Keratinocyte (primary cell): ENCODE results near the gene CGB5. TPM values are rescaled to one million over a fixed set of nuclear protein-coding genes. Genes with fewer than 3 reads are reported as not detected.
"Not testable (repeated sequence)": the region's sequence is repeated elsewhere in the genome, so short reads cannot be mapped to it uniquely, and the experiment has no call there.

ENCODE experiments used
- DNase-seq: peaks from one replicate; pipeline ENCODE4 v3.0.0-alpha.2; 2011; ENCODE audit warnings: low read depth, missing footprints, low spot score
- FAIRE-seq: peaks from 2 replicates; lab custom pipeline; 2011; peaks lifted over from hg19 to GRCh38; lab: Jason Lieb, UNC
- H2AFZ ChIP-seq: 2 replicates; pipeline ENCODE4 v1.6.0; 2012; ENCODE audit warnings: low read length, control low read depth, inconsistent platforms; ENCODE audit not compliant: control insufficient read depth
- H3K27ac ChIP-seq: 2 replicates; pipeline ENCODE4 v1.5.1; 2011; ENCODE audit warnings: low read length; ENCODE audit not compliant: control insufficient read depth, insufficient read depth
- H3K27me3 ChIP-seq: 3 replicates; pipeline ENCODE4 v1.6.0; 2011; ENCODE audit warnings: low read length; ENCODE audit not compliant: control insufficient read depth, insufficient read depth; ENCODE audit errors: extremely low read depth
- H3K36me3 ChIP-seq, 2 experiments: 2 replicates in 1 of 2; 3 replicates in 1 of 2; pipeline ENCODE4 v1.5.1; 2011; ENCODE audit warnings: low read length in 2 of 2, mild to moderate bottlenecking in 1 of 2; ENCODE audit not compliant: control insufficient read depth in 2 of 2, insufficient read depth in 2 of 2; ENCODE audit errors: extremely low read depth in 1 of 2
- H3K4me1 ChIP-seq: 3 replicates; pipeline ENCODE4 v1.5.1; 2011; ENCODE audit warnings: low read length; ENCODE audit not compliant: control insufficient read depth, insufficient read depth; ENCODE audit errors: extremely low read depth
- H3K4me2 ChIP-seq: 3 replicates; pipeline ENCODE4 v1.6.0; 2011; ENCODE audit warnings: low read depth, low read length; ENCODE audit not compliant: control insufficient read depth, insufficient read depth; ENCODE audit errors: extremely low read depth
- H3K4me3 ChIP-seq, 3 experiments: fragments of 200-600 bp in 1 of 3; sonication (generic) in 1 of 3; 2 replicates in 2 of 3; 3 replicates in 1 of 3; pipeline ENCODE4 v1.5.1; 2011 to 2016; ENCODE audit warnings: low read length in 3 of 3, mild to moderate bottlenecking in 3 of 3, control low read depth in 2 of 3, inconsistent platforms in 1 of 3, low read depth in 1 of 3, mixed read lengths in 1 of 3, mixed run types in 1 of 3, moderate library complexity in 1 of 3; ENCODE audit not compliant: control insufficient read depth in 2 of 3, insufficient read depth in 2 of 3; ENCODE audit errors: extremely low read depth in 1 of 3
- H3K79me2 ChIP-seq: 2 replicates; pipeline ENCODE4 v1.6.0; 2012; ENCODE audit warnings: low read length; ENCODE audit not compliant: control insufficient read depth, insufficient read depth
- H3K9ac ChIP-seq: 3 replicates; pipeline ENCODE4 v1.6.0; 2011; ENCODE audit warnings: low read length; ENCODE audit not compliant: control insufficient read depth, insufficient read depth; ENCODE audit errors: extremely low read depth
- H3K9me1 ChIP-seq: 3 replicates; pipeline ENCODE4 v1.6.0; 2011; ENCODE audit warnings: low read length; ENCODE audit not compliant: control insufficient read depth, insufficient read depth; ENCODE audit errors: extremely low read depth
- H3K9me3 ChIP-seq: 2 replicates; pipeline ENCODE4 v1.5.1; 2012; ENCODE audit warnings: low read depth, low read length; ENCODE audit not compliant: control insufficient read depth
- H4K20me1 ChIP-seq: 3 replicates; pipeline ENCODE4 v1.6.0; 2011; ENCODE audit warnings: low read length; ENCODE audit not compliant: control insufficient read depth, insufficient read depth; ENCODE audit errors: extremely low read depth
- EZH2 ChIP-seq: IDR thresholded peaks from one replicate; pipeline ENCODE4 v1.6.1; 2012; ENCODE audit warnings: inconsistent platforms, mild to moderate bottlenecking, low read length, moderate library complexity
- dilution Hi-C: fragments of 300-500 bp; cut with MboI; formaldehyde crosslinking; loops from one replicate; pipeline ENCODE4 v1.7.0; 2020; ENCODE audit warnings: low sequenced_read_pairs; ENCODE audit not compliant: extremely low pct_ligation_motif_present
- polyA plus RNA-seq, 5 experiments: library from polyadenylated mRNA; depleted of rRNA in 3 of 5; stranded (reverse) in 3 of 5; stranded (forward) in 1 of 5; unstranded in 1 of 5; fragments of >200 nt; gene quantifications; 1 replicate in 1 of 5; 2 replicates in 3 of 5; 3 replicates in 1 of 5; pipeline versions ENCODE4 v1.2.1 to v1.2.3, GENCODE V29; 2011 to 2012; ENCODE audit warnings: missing spikeins in 2 of 5, low read depth in 1 of 5, low replicate concordance in 1 of 5
- TF ChIP-seq, protein P1 (sequence below), 3 experiments: IDR thresholded peaks in 1 of 3; conservative IDR thresholded peaks in 1 of 3; optimal IDR thresholded peaks in 1 of 3; 2 replicates in 2 of 3; 3 replicates in 1 of 3; pipeline versions ENCODE3 to v1.5.1; 2011; ENCODE audit warnings: low read length in 3 of 3, mild to moderate bottlenecking in 3 of 3, moderate library complexity in 2 of 3, control low read depth in 1 of 3, inconsistent platforms in 1 of 3; ENCODE audit not compliant: insufficient read depth in 2 of 3; ENCODE audit errors: extremely low read depth in 1 of 3

Gene CGB5
- polyA plus RNA-seq, 1 donor (not counting 4 experiments of a cell fraction or from before 2014, with no cell fraction given): 0.21 TPM

DNA sequence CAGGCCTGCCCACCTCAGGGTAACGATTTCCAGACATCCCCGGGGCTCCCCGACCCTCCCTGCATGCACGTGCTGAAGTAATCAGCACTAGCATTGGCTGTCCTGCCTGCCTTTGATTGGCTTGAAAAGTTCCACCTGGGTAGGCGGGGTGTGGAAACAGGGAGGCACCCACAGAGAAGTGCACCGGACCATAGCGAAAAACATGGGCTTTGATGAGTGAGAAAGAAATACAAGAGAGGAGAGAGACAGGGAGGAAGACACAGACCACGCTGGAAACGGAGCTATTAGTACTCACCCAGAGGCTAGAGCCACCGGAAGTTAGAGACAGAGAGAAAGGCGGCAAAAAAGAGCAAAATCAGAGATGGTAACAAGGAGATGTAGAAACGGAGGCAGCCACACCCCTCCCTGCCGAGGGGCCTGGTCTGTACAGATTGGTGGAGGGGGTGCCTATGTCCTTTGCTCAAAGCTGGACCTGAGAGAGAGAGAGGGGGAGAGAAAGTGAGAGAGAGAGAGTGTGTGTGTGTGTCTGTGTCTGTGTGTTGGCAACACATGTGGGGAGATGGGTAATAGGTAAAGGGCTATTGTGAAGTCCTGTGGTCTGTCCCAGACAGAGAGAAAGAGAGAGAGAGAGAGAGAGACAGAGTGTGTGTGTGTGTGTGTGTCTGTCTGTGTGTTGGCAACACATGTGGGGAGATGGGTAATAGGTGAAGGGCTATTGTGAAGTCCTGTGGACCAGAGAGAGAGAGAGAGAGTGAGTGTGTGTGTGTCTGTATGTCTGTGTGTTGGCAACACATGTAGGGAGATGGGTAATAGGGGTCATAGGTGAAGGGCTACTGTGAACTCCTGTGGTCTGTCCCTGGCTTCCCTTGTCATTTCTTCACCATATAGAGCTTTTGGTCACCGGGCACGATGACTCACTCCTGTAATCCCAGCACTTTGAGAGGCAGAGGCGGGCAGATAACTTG lies 22.4 kb upstream of the CGB5 start:
- Histone ChIP-seq H3K9me1 (no peaks in the 10 kb centered on the region), H3K4me3 (no peak overlapping the region), H3K27me3 (peaks cover 11% of the 10 kb centered on the region), H2AFZ (no peak overlapping the region), H3K79me2 (no peaks in the 10 kb centered on the region), H3K4me2 (no peak overlapping the region), H3K9me3 (no peaks in the 10 kb centered on the region), H3K36me3 (peaks cover 0 to under 1% of the 10 kb centered on the region in 2 experiments), H3K4me1 (peaks cover 18% of the 10 kb centered on the region), H4K20me1 (no peaks in the 10 kb centered on the region), H3K27ac (no peak overlapping the region), H3K9ac (no peak overlapping the region)
- TF ChIP-seq, protein P1, sequence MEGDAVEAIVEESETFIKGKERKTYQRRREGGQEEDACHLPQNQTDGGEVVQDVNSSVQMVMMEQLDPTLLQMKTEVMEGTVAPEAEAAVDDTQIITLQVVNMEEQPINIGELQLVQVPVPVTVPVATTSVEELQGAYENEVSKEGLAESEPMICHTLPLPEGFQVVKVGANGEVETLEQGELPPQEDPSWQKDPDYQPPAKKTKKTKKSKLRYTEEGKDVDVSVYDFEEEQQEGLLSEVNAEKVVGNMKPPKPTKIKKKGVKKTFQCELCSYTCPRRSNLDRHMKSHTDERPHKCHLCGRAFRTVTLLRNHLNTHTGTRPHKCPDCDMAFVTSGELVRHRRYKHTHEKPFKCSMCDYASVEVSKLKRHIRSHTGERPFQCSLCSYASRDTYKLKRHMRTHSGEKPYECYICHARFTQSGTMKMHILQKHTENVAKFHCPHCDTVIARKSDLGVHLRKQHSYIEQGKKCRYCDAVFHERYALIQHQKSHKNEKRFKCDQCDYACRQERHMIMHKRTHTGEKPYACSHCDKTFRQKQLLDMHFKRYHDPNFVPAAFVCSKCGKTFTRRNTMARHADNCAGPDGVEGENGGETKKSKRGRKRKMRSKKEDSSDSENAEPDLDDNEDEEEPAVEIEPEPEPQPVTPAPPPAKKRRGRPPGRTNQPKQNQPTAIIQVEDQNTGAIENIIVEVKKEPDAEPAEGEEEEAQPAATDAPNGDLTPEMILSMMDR (optimal IDR thresholded peaks at IDR 0.05 in 1 of 3, IDR thresholded peaks at IDR 0.05 in 1 of 3, conservative IDR thresholded peaks at IDR 0.05 in 1 of 3; ENCODE audit: extremely low read depth in 1 of 3, insufficient read depth in 2 of 3, low read length in 3 of 3): no peak
- no peak for TF ChIP-seq EZH2
- DNase-seq (no peak), FAIRE-seq (no peak)
- dilution Hi-C loops: no loop called here

DNA sequence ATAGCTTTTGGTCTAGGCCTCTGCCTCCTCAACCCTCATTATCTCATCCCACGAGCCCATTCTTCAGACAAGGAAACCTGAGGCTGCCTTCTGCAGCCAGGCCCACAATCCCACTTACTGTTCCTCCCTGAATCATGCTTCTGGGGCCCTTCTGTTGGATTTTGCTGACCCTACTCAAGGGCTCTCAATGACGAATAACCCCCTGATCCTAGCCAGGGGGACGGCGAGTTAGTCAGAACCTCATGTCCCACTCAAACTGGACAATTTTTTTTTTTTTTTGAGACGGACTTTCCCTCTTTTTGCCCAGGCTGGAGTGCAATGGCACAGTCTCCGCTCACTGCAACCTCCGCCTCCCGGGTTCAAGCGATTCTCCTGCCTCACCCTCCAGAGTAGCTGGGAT lies 21.5 kb upstream of the CGB5 start:
- dilution Hi-C loops: no loop called here
- H3K27me3 ChIP-seq: peaks cover 11% of the 10 kb centered on the region
- DNase-seq (no peak), FAIRE-seq (no peak)
- peaks cover 18% of the 10 kb centered on the region for H3K4me1 ChIP-seq
- no peaks in the 10 kb centered on the region for H4K20me1 ChIP-seq
- no peak overlapping the region for H3K4me3 ChIP-seq
- no peak overlapping the region for H2AFZ ChIP-seq
- H3K36me3 ChIP-seq: no peaks in the 10 kb centered on the region
- H3K27ac ChIP-seq: no peak overlapping the region
- H3K9ac ChIP-seq: no peak overlapping the region
- no peak overlapping the region for H3K4me2 ChIP-seq
- TF ChIP-seq, protein P1 (optimal IDR thresholded peaks at IDR 0.05 in 1 of 3, IDR thresholded peaks at IDR 0.05 in 1 of 3, conservative IDR thresholded peaks at IDR 0.05 in 1 of 3; ENCODE audit: extremely low read depth in 1 of 3, insufficient read depth in 2 of 3, low read length in 3 of 3): no peak
- no peak for TF ChIP-seq EZH2
- no peaks in the 10 kb centered on the region for H3K9me3 ChIP-seq
- H3K9me1 ChIP-seq: no peaks in the 10 kb centered on the region
- no peaks in the 10 kb centered on the region for H3K79me2 ChIP-seq

DNA sequence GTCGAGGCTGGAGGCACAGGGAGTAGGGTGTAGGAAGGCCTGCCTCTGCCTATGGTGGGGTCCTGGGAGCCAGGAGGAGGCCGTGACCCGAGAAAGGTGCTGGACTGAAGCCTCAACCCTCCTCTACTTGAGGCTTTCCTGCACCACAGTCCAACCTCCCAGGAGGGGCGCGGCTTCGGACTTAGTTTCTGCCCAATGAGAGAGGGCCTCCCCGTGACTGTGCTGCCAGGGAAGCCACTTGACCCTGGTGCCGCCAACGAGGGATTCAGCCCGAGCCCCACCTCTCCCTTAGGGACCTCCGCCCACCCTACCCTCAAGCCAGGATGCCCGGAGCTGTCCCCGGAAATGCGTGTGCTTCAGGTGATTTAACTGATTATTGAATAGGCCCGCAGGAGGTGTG lies 19.4 kb upstream of the CGB5 start, which contains the start of gene CGB3:
TSS of gene CGB3 (minus strand) at position 101 of the 400 bp plus-strand sequence. CDS start 362 bp downstream, outside the sequence.
- H3K79me2 ChIP-seq, dilution Hi-C loops, H2AFZ ChIP-seq, H3K9ac ChIP-seq, H3K4me1 ChIP-seq, H3K9me3 ChIP-seq, H4K20me1 ChIP-seq, H3K4me3 ChIP-seq, H3K36me3 ChIP-seq, H3K9me1 ChIP-seq, H3K4me2 ChIP-seq, H3K27ac ChIP-seq, DNase-seq, FAIRE-seq: not testable (repeated sequence)
- H3K27me3 ChIP-seq: peaks cover 11% of the 10 kb centered on the region
